Endothelial cell of umbilical vein (primary cell): ENCODE results near the gene STX16. TPM values are rescaled to one million over a fixed set of nuclear protein-coding genes. Genes with fewer than 3 reads are reported as not detected.

Experiments used
- BruUV-seq: library from RNA; stranded (reverse); fragments of 400-500 nt; replicated peaks from 2 replicates; lab custom pipeline; 2021; lab: Mats Ljungman, UMichigan
- CTCF ChIA-PET: fragments of 300-600, 350-600 bp; sonication (Branson Sonifier 250); formaldehyde crosslinking; loops from one replicate; lab custom pipeline; 2021; ENCODE audit warnings: antibody characterized with exemption, inconsistent platforms; lab: Charles Lee
- POLR2A ChIA-PET: fragments of 300-600, 350-600 bp; sonication (Branson Sonifier 250); formaldehyde crosslinking; loops from one replicate; lab custom pipeline; 2021; ENCODE audit warnings: antibody characterized with exemption, inconsistent platforms; lab: Charles Lee
- DNase-seq: peaks from one replicate; pipeline ENCODE4 v3.0.0-alpha.2; 2011; ENCODE audit warnings: low read depth, low spot score
- FAIRE-seq: peaks from 2 replicates; lab custom pipeline; 2011; peaks lifted over from hg19 to GRCh38; lab: Jason Lieb, UNC
- H2AFZ ChIP-seq: 2 replicates; pipeline ENCODE4 v1.6.0; 2012; ENCODE audit warnings: low read depth, low read length, control low read depth, inconsistent platforms
- H3K27ac ChIP-seq: 2 replicates; pipeline ENCODE4 v1.5.1; 2011; ENCODE audit warnings: low read depth, mild to moderate bottlenecking, control low read depth, low read length, moderate library complexity; ENCODE audit not compliant: insufficient read depth
- H3K27me3 ChIP-seq, 2 experiments: 2 replicates each; pipeline versions ENCODE4 v1.6.0 to v1.6.1; 2011; ENCODE audit warnings: low read length in 2 of 2, mixed read lengths in 1 of 2; ENCODE audit not compliant: control insufficient read depth in 2 of 2, insufficient read depth in 2 of 2
- H3K36me3 ChIP-seq, 2 experiments: 2 replicates in 1 of 2; 3 replicates in 1 of 2; pipeline ENCODE4 v1.5.1; 2011; ENCODE audit warnings: low read length in 2 of 2, mild to moderate bottlenecking in 1 of 2, moderate library complexity in 1 of 2; ENCODE audit not compliant: control insufficient read depth in 2 of 2, insufficient read depth in 2 of 2; ENCODE audit errors: extremely low read depth in 1 of 2
- H3K4me1 ChIP-seq: 3 replicates; pipeline ENCODE4 v1.5.1; 2011; ENCODE audit warnings: mild to moderate bottlenecking, low read length; ENCODE audit not compliant: control insufficient read depth, insufficient read depth; ENCODE audit errors: extremely low read depth
- H3K4me2 ChIP-seq: 2 replicates; pipeline ENCODE4 v1.6.1; 2011; ENCODE audit warnings: low read length, control low read depth, mixed read lengths; ENCODE audit not compliant: insufficient read depth
- H3K4me3 ChIP-seq, 3 experiments: fragments of 200-600 bp in 1 of 3; sonication (generic), shearing (Covaris generic) in 1 of 3; replicated peaks in 1 of 3; 2 replicates each; pipeline ENCODE4 v1.5.1; 2011 to 2016; ENCODE audit warnings: control low read depth in 3 of 3, low read length in 3 of 3, mild to moderate bottlenecking in 2 of 3, inconsistent platforms in 1 of 3, low read depth in 1 of 3, moderate library complexity in 1 of 3; ENCODE audit not compliant: insufficient read depth in 1 of 3
- H3K79me2 ChIP-seq: 2 replicates; pipeline ENCODE4 v1.6.0; 2012; ENCODE audit warnings: low read length, inconsistent platforms; ENCODE audit not compliant: control insufficient read depth, insufficient read depth
- H3K9ac ChIP-seq: replicated peaks from 2 replicates; pipeline ENCODE3; 2011; ENCODE audit warnings: low read length, control low read depth; ENCODE audit not compliant: insufficient read depth; ENCODE audit errors: extremely low read depth
- H3K9me1 ChIP-seq: replicated peaks from 3 replicates; pipeline ENCODE4 v1.6.0; 2011; ENCODE audit warnings: mild to moderate bottlenecking, low read length; ENCODE audit not compliant: control insufficient read depth, insufficient read depth; ENCODE audit errors: extremely low read depth
- H3K9me3 ChIP-seq: replicated peaks from 2 replicates; pipeline ENCODE4 v1.5.1; 2012; ENCODE audit warnings: low read length, inconsistent platforms; ENCODE audit not compliant: control insufficient read depth, insufficient read depth
- H4K20me1 ChIP-seq: replicated peaks from 2 replicates; pipeline ENCODE3; 2011; ENCODE audit warnings: mild to moderate bottlenecking, low read length; ENCODE audit not compliant: control insufficient read depth, insufficient read depth; ENCODE audit errors: extremely low read depth
- EZH2 ChIP-seq: IDR thresholded peaks from 2 replicates; pipeline ENCODE4 v1.6.1; 2012; ENCODE audit warnings: borderline replicate concordance, low read depth, mild to moderate bottlenecking, moderate library complexity, low read length, inconsistent platforms; ENCODE audit not compliant: severe bottlenecking
- FOS ChIP-seq: IDR thresholded peaks from 2 replicates; pipeline ENCODE4 v1.6.1; 2011; ENCODE audit warnings: mild to moderate bottlenecking, low read length, moderate library complexity, borderline replicate concordance; ENCODE audit not compliant: insufficient read depth
- GATA2 ChIP-seq: IDR thresholded peaks from 2 replicates; pipeline ENCODE4 v1.7.0; 2011; ENCODE audit warnings: low read depth, mild to moderate bottlenecking, moderate library complexity, mixed read lengths, low read length; ENCODE audit not compliant: insufficient read length, insufficient read depth
- JUN ChIP-seq: IDR thresholded peaks from 2 replicates; pipeline ENCODE4 v1.6.1; 2011; ENCODE audit warnings: borderline replicate concordance, low read depth; ENCODE audit not compliant: insufficient read length, insufficient read depth
- MAX ChIP-seq: IDR thresholded peaks from 2 replicates; pipeline ENCODE4 v1.6.1; 2011; ENCODE audit not compliant: insufficient read depth, insufficient read length
- MYC ChIP-seq: IDR thresholded peaks from one replicate; pipeline ENCODE4 v1.6.1; 2011; ENCODE audit warnings: mild to moderate bottlenecking, low read depth, low read length
- POLR2A ChIP-seq: IDR thresholded peaks from 2 replicates; pipeline ENCODE4 v1.6.1; 2012; ENCODE audit warnings: low read depth, mild to moderate bottlenecking, control low read depth, low read length
- POLR2AphosphoS5 ChIP-seq: IDR thresholded peaks from 2 replicates; pipeline ENCODE4 v1.6.1; 2012; ENCODE audit warnings: low read depth, mild to moderate bottlenecking, control low read depth, low read length, moderate library complexity; ENCODE audit not compliant: insufficient read depth
- dilution Hi-C: fragments of 300-500 bp; cut with MboI; formaldehyde crosslinking; loops from one replicate; pipeline ENCODE4 v1.15.0; 2019; ENCODE audit warnings: low sequenced_read_pairs; ENCODE audit not compliant: extremely low pct_ligation_motif_present
- intact Hi-C: fragments of 100-400 bp; cut with micrococcal nuclease; formaldehyde crosslinking; loops from one replicate; pipeline ENCODE4 v1.10.0; 2022
- polyA plus RNA-seq, 4 experiments: library from polyadenylated mRNA; depleted of rRNA in 3 of 4; stranded (reverse) in 3 of 4; unstranded in 1 of 4; fragments of >200 nt; gene quantifications; 2 replicates each; pipeline versions ENCODE4 v1.2.1 to v1.2.3, GENCODE V29; 2011 to 2012; ENCODE audit warnings: missing spikeins in 1 of 4
- total RNA-seq: library from RNA; stranded (reverse); gene quantifications from 2 replicates; pipeline ENCODE4 v1.2.3, GENCODE V29; 2021
- TF ChIP-seq, protein P1 (sequence below), 2 donors: IDR thresholded peaks; 1 replicate in 1 of 2; 2 replicates in 1 of 2; pipeline ENCODE4 v1.5.1; 2011; ENCODE audit warnings: low read length in 2 of 2, mild to moderate bottlenecking in 2 of 2, moderate library complexity in 2 of 2, control low read depth in 1 of 2, inconsistent platforms in 1 of 2, low read depth in 1 of 2; ENCODE audit not compliant: insufficient read depth in 1 of 2; ENCODE audit errors: extremely low read depth in 1 of 2

Gene STX16
- total and polyA plus RNA-seq, 2 donors (not counting 3 experiments of a cell fraction or from before 2014, with no cell fraction given): 43.1 to 63.5 TPM

DNA sequence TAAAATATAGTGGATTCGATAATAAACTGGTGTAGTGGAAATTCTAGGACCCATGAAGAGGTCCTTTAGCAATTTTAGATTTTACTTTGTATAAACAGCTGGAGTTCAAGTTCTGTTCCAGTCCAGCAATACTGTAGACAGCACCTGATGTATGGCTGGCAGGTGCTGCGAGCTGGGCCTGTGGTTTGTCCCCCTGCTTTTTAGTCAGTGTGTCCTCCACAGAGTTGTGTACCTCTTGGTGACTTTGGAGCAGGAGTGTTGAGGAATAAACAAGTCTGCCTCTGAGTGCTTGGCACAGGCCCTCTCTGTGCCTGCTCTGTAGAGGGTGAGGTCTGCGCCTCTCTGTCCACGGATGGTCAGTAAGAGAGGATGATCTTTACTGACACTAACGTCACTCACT, 13.8 kb downstream of the STX16 start:
- Histone ChIP-seq H3K9me1 (no peaks in the 10 kb centered on the region), H3K4me3 (no peak overlapping the region), H3K27me3 (no peaks in the 10 kb centered on the region), H2AFZ (no peak overlapping the region), H4K20me1 (no peaks in the 10 kb centered on the region), H3K9me3 (no peaks in the 10 kb centered on the region), H3K4me1 (peaks cover 18% of the 10 kb centered on the region), H3K36me3 (peaks cover 14 to 19% of the 10 kb centered on the region in 2 experiments), H3K79me2 (peaks cover 64% of the 10 kb centered on the region), H3K27ac (no peak overlapping the region), H3K9ac (no peak overlapping the region), H3K4me2 (no peak overlapping the region)
- ChIA-PET CTCF (interaction anchor here (0.8 to 1.1 kb wide), 2 partner anchors 14 to 183 kb away, joined by 3 read pairs; partner anchors contain the start of gene STX16), POLR2A (no interaction called here)
- dilution Hi-C loops (loop anchor here (25.0 kb wide), 1 partner anchor 428 kb away; the partner anchor contains the start of gene ANKRD60), intact Hi-C loops (no loop called here)
- DNase-seq (no peak), FAIRE-seq (no peak)
- BruUV-seq: no TSS peak
- TF ChIP-seq JUN (no peak), GATA2 (no peak), MAX (no peak), POLR2A (no peak), FOS (no peak)

DNA sequence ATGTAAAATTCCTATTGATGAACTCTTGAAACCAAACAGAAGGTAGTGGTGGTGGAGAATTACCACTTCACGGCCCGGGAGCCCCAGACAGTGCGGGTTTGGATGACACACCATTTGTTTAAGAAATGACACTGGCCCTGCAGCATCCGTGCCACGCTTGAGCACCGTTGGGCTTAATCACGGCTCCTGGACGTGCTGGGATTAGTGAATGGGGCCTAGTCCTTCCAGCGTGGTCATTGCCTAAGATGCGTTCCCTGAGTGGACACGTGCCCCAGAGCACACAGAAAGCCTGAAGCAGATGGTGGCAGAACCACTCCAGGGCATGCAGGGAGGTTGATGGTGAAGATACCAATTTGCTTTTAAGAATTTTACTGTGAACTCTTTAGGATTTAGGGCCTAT, 14.5 kb downstream of the STX16 start:
- H3K9me3 ChIP-seq: no peaks in the 10 kb centered on the region
- H4K20me1 ChIP-seq: no peaks in the 10 kb centered on the region
- no peak overlapping the region for H3K4me3 ChIP-seq
- ChIA-PET CTCF (interaction anchor here (2.1 kb wide), 1 partner anchor 174 kb away, joined by 5 read pairs; no protein-coding TSS in a partner anchor), POLR2A (interaction anchor here (0.6 kb wide), 1 partner anchor 321 kb away, joined by 3 read pairs; no protein-coding TSS in a partner anchor)
- no peaks in the 10 kb centered on the region for H3K27me3 ChIP-seq
- FAIRE-seq (no peak), DNase-seq (no peak)
- H3K27ac ChIP-seq: no peak overlapping the region
- intact Hi-C loops (no loop called here), dilution Hi-C loops (loop anchor here (25.0 kb wide), 1 partner anchor 428 kb away; the partner anchor contains the start of gene ANKRD60)
- H3K4me1 ChIP-seq: peaks cover 15% of the 10 kb centered on the region
- H3K9ac ChIP-seq: no peak overlapping the region
- peaks cover 58% of the 10 kb centered on the region for H3K79me2 ChIP-seq
- TF ChIP-seq GATA2 (no peak), MAX (no peak), EZH2 (no peak), MYC (no peak), FOS (no peak), POLR2A (no peak), POLR2AphosphoS5 (no peak), JUN (no peak)
- TF ChIP-seq, protein P1, sequence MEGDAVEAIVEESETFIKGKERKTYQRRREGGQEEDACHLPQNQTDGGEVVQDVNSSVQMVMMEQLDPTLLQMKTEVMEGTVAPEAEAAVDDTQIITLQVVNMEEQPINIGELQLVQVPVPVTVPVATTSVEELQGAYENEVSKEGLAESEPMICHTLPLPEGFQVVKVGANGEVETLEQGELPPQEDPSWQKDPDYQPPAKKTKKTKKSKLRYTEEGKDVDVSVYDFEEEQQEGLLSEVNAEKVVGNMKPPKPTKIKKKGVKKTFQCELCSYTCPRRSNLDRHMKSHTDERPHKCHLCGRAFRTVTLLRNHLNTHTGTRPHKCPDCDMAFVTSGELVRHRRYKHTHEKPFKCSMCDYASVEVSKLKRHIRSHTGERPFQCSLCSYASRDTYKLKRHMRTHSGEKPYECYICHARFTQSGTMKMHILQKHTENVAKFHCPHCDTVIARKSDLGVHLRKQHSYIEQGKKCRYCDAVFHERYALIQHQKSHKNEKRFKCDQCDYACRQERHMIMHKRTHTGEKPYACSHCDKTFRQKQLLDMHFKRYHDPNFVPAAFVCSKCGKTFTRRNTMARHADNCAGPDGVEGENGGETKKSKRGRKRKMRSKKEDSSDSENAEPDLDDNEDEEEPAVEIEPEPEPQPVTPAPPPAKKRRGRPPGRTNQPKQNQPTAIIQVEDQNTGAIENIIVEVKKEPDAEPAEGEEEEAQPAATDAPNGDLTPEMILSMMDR (IDR thresholded peaks at IDR 0.05; ENCODE audit: extremely low read depth in 1 of 2, insufficient read depth in 1 of 2, low read depth in 1 of 2, low read length in 2 of 2): no peak
- BruUV-seq: no TSS peak
- H3K4me2 ChIP-seq: no peak overlapping the region
- peaks cover 15 to 21% of the 10 kb centered on the region in 2 experiments for H3K36me3 ChIP-seq
- H3K9me1 ChIP-seq: no peaks in the 10 kb centered on the region
- H2AFZ ChIP-seq: no peak overlapping the region
